ENCODE results near the gene PREP. TPM values are rescaled to one million over a fixed set of nuclear protein-coding genes. Genes with fewer than 3 reads are reported as not detected.

Gene PREP
- polyA plus RNA-seq, 1 of the 3 experiments (the other 2 are of a cell fraction) = 20.9 TPM

DNA sequence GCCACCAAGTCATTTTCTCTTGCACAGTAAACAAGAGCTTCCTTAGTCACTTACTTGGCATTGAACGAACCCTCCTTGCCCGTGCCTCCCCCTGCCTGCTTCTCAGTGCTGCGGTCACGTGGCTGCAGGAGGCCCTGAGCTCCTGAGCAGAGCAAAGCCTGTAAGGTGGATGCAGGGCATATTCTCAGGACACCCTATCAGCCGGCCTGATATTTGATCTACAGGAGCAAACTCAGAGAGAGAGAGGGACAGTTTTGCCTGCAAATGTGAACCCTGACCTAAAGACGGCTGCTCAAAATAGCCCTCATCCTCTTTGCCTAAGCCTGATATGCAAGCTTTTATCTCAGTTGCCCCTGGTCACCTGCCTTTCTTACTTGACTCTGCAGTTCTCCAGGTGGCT is 130.1 kb downstream of the PREP start:
- TF ChIP-seq RXRA (IDR thresholded peaks at IDR 0.05; ENCODE audit: borderline replicate concordance, low read depth) (no peak), NRF1 (IDR thresholded peaks at IDR 0.05; ENCODE audit: low read depth, low read length) (no peak), TAF1 (IDR thresholded peaks at IDR 0.05; ENCODE audit: borderline replicate concordance, low read depth, low read length) (no peak), FOXM1 (IDR thresholded peaks at IDR 0.05; ENCODE audit: low read depth) (no peak), YY1 (IDR thresholded peaks at IDR 0.05; ENCODE audit: low read depth) (no peak), TCF12 (IDR thresholded peaks at IDR 0.05) (no peak), POLR2AphosphoS5 (IDR thresholded peaks at IDR 0.05; ENCODE audit: low read depth, low read length) (no peak), NFIC (IDR thresholded peaks at IDR 0.05; ENCODE audit: borderline replicate concordance) (no peak)
- TF ChIP-seq, protein P1, sequence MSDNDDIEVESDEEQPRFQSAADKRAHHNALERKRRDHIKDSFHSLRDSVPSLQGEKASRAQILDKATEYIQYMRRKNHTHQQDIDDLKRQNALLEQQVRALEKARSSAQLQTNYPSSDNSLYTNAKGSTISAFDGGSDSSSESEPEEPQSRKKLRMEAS (IDR thresholded peaks at IDR 0.05; ENCODE audit: low read depth) = no peak
- TF ChIP-seq, protein P2, sequence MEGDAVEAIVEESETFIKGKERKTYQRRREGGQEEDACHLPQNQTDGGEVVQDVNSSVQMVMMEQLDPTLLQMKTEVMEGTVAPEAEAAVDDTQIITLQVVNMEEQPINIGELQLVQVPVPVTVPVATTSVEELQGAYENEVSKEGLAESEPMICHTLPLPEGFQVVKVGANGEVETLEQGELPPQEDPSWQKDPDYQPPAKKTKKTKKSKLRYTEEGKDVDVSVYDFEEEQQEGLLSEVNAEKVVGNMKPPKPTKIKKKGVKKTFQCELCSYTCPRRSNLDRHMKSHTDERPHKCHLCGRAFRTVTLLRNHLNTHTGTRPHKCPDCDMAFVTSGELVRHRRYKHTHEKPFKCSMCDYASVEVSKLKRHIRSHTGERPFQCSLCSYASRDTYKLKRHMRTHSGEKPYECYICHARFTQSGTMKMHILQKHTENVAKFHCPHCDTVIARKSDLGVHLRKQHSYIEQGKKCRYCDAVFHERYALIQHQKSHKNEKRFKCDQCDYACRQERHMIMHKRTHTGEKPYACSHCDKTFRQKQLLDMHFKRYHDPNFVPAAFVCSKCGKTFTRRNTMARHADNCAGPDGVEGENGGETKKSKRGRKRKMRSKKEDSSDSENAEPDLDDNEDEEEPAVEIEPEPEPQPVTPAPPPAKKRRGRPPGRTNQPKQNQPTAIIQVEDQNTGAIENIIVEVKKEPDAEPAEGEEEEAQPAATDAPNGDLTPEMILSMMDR (IDR thresholded peaks at IDR 0.05) = no peak
- TF ChIP-seq, protein P3, sequence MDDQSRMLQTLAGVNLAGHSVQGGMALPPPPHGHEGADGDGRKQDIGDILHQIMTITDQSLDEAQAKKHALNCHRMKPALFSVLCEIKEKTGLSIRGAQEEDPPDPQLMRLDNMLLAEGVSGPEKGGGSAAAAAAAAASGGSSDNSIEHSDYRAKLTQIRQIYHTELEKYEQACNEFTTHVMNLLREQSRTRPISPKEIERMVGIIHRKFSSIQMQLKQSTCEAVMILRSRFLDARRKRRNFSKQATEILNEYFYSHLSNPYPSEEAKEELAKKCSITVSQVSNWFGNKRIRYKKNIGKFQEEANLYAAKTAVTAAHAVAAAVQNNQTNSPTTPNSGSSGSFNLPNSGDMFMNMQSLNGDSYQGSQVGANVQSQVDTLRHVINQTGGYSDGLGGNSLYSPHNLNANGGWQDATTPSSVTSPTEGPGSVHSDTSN (IDR thresholded peaks at IDR 0.05) = no peak
- TF ChIP-seq, protein P4, sequence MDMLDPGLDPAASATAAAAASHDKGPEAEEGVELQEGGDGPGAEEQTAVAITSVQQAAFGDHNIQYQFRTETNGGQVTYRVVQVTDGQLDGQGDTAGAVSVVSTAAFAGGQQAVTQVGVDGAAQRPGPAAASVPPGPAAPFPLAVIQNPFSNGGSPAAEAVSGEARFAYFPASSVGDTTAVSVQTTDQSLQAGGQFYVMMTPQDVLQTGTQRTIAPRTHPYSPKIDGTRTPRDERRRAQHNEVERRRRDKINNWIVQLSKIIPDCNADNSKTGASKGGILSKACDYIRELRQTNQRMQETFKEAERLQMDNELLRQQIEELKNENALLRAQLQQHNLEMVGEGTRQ (IDR thresholded peaks at IDR 0.05; ENCODE audit: borderline replicate concordance, low read depth, low read length) = no peak
- WGBS (ENCODE audit: low lambda C conversion rate) = 67% methylated on average over 6 of the region's 6 CpGs
- Histone ChIP-seq H3K4me3 (ENCODE audit: low read depth in 2 of 2, low read length in 1 of 2) (no peak overlapping the region), H3K36me3 (replicated peaks in 1 of 2; ENCODE audit: control insufficient read depth in 1 of 2, insufficient read depth in 2 of 2, low read length in 1 of 2) (peaks cover 15 to 21% of the 10 kb centered on the region in 2 experiments), H3K9me2 (no peaks in the 10 kb centered on the region), H3K79me2 (ENCODE audit: insufficient read depth) (no peaks in the 10 kb centered on the region), H3K9me3 (no peaks in the 10 kb centered on the region), H2AFZ (ENCODE audit: low read depth) (no peak overlapping the region), H3K27me3 (ENCODE audit: insufficient read depth) (no peaks in the 10 kb centered on the region), H3K9ac (no peak overlapping the region), H3F3A (replicated peaks; ENCODE audit: insufficient read depth) (peaks cover 4% of the 10 kb centered on the region), H3K27ac (ENCODE audit: low read depth in 2 of 2, low read length in 1 of 2) (peak overlapping the region in 1 of 2 experiments; percentile 30; a peak in 1 of 4 replicates), H3K4me2 (no peak overlapping the region), H3K4me1 (ENCODE audit: control insufficient read depth in 1 of 2, insufficient read depth in 2 of 2, low read depth in 1 of 2, low read length in 1 of 2) (peaks cover 0 to 18% of the 10 kb centered on the region in 2 experiments; a peak in 2 of 4 replicates), H4K20me1 (ENCODE audit: insufficient read depth) (no peaks in the 10 kb centered on the region)
- ChIA-PET POLR2A (no interaction called here), CTCF (interaction anchor here (1.3 to 1.8 kb wide), 2 partner anchors 8 to 130 kb away, joined by 5 to 8 read pairs; partner anchors contain the start of gene PREP)
- no peak for DNase-seq

DNA sequence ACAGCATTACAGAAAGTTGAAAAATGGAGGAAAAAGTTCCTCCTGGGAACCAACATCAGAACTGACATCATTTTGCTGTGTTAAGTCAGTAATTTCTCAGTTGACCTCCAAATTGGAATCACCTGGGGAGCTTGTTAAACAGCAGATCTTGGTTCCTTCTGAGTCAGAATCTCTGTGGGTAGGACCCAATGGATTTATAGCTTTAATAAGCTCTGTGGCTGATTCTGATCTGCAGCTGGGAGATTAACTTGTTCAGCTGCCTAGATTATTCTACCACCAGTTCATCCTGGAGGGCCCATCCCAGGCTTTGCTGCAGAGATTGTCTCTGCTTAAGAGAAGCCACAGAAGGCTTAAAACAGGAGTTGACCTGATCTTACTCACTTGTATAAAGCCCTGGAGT is 132.4 kb downstream of the PREP start:
- POLR2A ChIA-PET = interaction anchor here (0.6 kb wide), 1 partner anchor 76 kb away, joined by 3 read pairs; no protein-coding TSS in a partner anchor
- Histone ChIP-seq H3K9ac (no peak overlapping the region), H3K36me3 (replicated peaks in 1 of 2; ENCODE audit: control insufficient read depth in 1 of 2, insufficient read depth in 2 of 2, low read length in 1 of 2) (peaks cover 4 to 5% of the 10 kb centered on the region in 2 experiments), H3K79me2 (ENCODE audit: insufficient read depth) (no peaks in the 10 kb centered on the region), H3K9me3 (no peaks in the 10 kb centered on the region), H3K27ac (ENCODE audit: low read depth in 2 of 2, low read length in 1 of 2) (no peak overlapping the region), H3K4me2 (no peak overlapping the region), H3F3A (replicated peaks; ENCODE audit: insufficient read depth) (peaks cover 4% of the 10 kb centered on the region), H2AFZ (ENCODE audit: low read depth) (no peak overlapping the region), H3K4me3 (ENCODE audit: low read depth in 2 of 2, low read length in 1 of 2) (no peak overlapping the region), H3K9me2 (no peaks in the 10 kb centered on the region), H3K4me1 (ENCODE audit: control insufficient read depth in 1 of 2, insufficient read depth in 2 of 2, low read depth in 1 of 2, low read length in 1 of 2) (peaks cover 0 to 18% of the 10 kb centered on the region in 2 experiments; a peak in 2 of 4 replicates), H3K27me3 (ENCODE audit: insufficient read depth) (no peaks in the 10 kb centered on the region), H4K20me1 (ENCODE audit: insufficient read depth) (no peaks in the 10 kb centered on the region)
- DNase-seq = no peak
- TF ChIP-seq TCF12 (IDR thresholded peaks at IDR 0.05) = peak; percentile 48; the same call in 1 of the 2 replicates
- no peak for TF ChIP-seq SIN3A (IDR thresholded peaks at IDR 0.05; ENCODE audit: borderline replicate concordance, low read depth, low read length)
- TF ChIP-seq NRF1 (IDR thresholded peaks at IDR 0.05; ENCODE audit: low read depth, low read length) = no peak
- CTCF ChIA-PET = no interaction called here

Data from SK-N-SH (cell line).